NCI-H526 (cell line): Measurements from ENCODE around the gene PAAF1.
"Not testable (repeated sequence)": the region's sequence is repeated elsewhere in the genome, so short reads cannot be mapped to it uniquely, and the experiment has no call there.

Source experiments
- DNase-seq, 2 experiments: peaks; one replicate each; lab custom pipeline; 2025; lab: John Stamatoyannopoulos, UW

Gene PAAF1

GRCh38 chr11:73883856-73884255 lies 7.1 kb downstream of the PAAF1 start:
- no peak for DNase-seq

GRCh38 chr11:73888244-73888643 lies 11.4 kb downstream of the PAAF1 start:
- DNase-seq: no peak

GRCh38 chr11:73889019-73889418 lies 12.2 kb downstream of the PAAF1 start:
- no peak for DNase-seq

- DNase-seq: no peak
Observed at GRCh38 chr11:73889536-73889935, 12.7 kb downstream of the PAAF1 start.

DNA sequence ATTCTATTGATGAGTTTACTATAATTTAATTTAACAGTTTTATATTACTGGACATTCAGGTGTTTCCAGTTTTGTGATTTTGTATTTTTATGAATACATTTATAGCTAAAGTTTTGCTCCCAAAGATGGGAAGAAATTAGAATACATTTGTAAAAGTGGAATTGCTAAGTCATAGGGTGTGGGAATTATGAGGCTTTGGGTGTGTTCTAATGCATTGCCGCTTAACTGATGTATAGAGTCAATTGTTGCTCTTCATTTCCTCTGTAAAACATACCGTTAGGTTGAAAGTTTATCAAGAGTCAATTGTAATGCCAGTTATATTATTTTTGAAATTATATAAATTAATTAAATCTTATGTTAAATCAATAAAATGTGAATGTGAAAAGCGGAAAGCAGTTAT lies 16.2 kb downstream of the PAAF1 start:
- DNase-seq: no peak

DNA sequence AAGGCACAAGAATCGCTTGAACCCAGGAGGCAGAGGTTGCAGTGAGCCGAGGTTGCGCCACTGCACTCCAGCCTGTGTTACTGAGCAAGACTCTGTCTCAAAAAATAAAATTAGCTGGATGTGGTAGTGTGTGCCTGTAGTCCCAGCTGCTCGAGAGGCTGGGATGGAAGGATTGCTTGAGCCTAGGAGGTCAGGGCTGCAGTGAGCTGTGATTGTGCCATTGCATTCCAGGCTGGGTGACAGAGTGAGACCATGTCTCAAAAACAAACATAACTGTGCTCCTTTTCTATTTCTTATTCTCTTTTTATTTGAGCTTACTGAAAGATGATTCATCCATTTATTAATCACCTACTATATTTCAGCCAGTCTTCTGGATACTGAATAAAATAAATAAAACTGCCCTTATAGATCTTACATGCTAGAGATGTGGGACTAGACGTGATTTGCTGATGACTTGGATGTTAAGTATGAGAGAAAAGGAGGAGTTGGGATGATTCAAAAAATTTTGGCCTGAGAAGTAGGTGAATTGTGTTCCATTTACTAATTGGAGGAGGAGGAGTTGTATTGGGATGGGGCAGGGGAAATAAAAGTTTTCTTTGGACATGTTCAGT lies 18.0 kb downstream of the PAAF1 start:
- DNase-seq: no peak

DNA sequence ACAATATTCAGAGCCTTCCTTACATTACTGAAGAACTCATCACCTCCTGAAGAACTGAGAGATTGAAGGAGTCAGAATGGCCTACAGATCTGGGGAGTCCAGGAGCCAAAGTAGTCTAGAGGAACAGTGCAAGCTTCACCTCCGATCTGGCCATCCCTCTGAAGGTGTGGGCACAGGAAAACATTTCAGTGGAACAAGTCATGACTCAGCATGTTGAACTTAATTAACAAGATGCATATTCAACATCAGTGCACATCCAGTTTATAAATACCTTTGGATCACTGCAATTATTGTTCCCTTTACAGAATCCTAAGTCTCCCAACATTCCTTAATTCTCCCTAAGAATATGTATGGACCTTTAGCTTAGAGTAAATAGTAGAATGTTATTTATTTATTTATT lies 25.5 kb downstream of the PAAF1 start:
- no peak for DNase-seq

DNA sequence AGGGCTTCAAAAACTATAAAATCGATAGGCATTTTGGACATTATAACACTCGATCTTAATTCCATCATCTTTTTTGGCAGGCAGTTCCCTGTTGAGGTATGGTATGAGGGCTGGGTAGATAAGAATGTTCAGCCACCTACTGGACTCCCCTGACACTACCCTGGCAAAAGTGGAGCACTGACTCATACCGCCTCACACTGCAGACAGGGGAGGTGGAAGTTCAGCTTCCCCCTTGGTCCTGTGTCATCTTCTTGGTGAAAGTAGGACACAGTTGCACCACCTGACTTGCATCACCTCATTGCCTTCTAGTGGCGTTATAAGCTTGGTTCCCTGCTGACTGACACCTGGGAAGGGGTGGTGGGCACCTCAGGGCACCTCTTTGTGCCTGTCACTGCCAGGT lies 30.4 kb downstream of the PAAF1 start:
- DNase-seq: no peak

DNA sequence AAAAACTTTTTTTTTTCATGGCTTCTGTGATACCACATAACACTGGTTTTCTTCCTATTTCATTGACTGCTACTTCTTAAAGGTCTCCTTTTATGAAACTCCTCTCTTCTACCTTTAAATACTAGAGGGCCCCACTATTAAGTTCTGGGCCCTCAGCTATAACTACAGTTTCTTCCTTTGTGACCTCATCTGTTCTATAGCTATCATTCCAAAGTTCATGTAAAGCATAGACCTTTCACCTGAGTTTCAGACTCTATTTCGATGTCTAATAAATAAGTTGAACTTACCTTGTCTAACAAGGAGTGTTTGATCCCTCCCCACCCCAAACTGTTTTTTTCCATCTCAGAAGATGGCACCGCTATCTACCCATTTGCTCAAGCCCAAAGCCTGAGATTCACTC lies 35.2 kb downstream of the PAAF1 start:
- DNase-seq: no peak

- DNase-seq: no peak
Observed at GRCh38 chr11:73913472-73913871, 36.7 kb downstream of the PAAF1 start.

GRCh38 chr11:73914284-73914683 lies 37.5 kb downstream of the PAAF1 start:
- no peak for DNase-seq

- DNase-seq: no peak
Observed at GRCh38 chr11:73916435-73916834, 39.6 kb downstream of the PAAF1 start.

GRCh38 chr11:73921180-73921579 lies 44.4 kb downstream of the PAAF1 start:
- DNase-seq: no peak

- DNase-seq: no peak
Observed at GRCh38 chr11:73929388-73929787, 52.6 kb downstream of the PAAF1 start.

- peak; percentile 16 to 76 for DNase-seq
Observed at GRCh38 chr11:73931039-73931645, 54.3 kb downstream of the PAAF1 start.

GRCh38 chr11:73931951-73932350 lies 55.2 kb downstream of the PAAF1 start:
- no peak for DNase-seq

DNA sequence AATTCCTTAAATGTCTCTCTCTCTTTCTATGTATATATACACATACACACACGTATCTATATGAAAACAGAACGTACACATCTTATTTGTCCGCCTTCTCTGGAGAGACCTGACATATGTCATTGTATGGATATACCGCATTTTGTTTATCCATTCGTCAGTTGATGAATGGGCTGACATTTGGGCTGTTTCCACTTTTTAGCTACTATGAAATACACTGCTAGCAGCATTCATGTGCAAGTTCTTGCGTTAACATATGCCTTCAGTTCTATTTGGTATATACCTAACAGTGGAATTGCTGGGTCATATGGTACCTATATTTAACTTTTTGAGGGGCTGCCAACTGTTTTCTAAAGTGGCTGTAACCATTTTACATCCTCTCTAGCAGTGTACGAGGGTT lies 56.0 kb downstream of the PAAF1 start:
- DNase-seq: no peak

- DNase-seq: not testable (repeated sequence)
Observed at GRCh38 chr11:73936047-73936446, 59.2 kb downstream of the PAAF1 start.

- DNase-seq: no peak
Observed at GRCh38 chr11:73939096-73939495, 62.3 kb downstream of the PAAF1 start.

GRCh38 chr11:73940801-73941570 lies 64.2 kb downstream of the PAAF1 start:
- DNase-seq: no peak

DNA sequence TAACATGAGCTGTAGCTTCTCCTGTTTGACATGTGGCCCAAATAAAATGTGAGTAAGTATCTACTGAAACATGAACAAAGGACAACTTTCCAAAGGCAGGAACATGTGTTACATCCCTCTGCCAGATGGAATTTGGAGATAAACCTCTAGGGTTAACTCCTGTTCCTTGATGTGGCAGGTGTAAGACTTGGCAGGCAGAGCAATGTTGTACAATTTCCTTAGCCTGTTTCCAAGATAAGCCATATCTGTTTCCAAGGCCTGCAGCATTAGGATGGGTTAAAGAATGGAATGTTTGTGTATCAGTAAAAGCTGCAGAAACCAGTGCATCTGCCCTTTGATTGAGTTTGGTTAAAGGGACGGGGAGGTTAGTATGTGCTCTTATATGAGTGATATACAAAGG lies 65.2 kb downstream of the PAAF1 start:
- DNase-seq: no peak

DNA sequence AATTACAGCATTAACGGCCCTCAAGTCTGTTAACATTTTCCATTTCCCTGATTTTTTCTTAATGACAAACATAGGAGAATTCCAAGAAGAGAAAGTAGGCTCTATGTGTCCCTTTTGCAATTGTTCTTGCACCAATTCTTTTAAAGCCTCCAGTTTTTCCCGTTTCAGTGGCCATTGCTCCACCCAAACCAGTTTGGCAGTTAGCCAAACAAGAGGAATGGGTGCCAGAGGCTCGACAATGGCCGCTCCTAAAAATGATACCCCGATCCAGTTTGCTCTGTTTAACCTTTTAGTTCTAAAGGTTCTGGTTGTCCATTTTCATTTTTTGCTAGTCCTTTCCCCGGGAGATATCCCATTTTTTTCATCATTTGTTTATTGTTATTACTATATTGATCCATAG lies 67.3 kb downstream of the PAAF1 start:
- DNase-seq: no peak

- DNase-seq: no peak
Observed at GRCh38 chr11:73944901-73945300, 68.1 kb downstream of the PAAF1 start.
